GM12891 (cell line): ENCODE measurements around the gene SCAP.

Experiments
- DNase-seq: peaks from one replicate; pipeline ENCODE4 v3.0.0; 2011; ENCODE audit warnings: low spot score; ENCODE audit not compliant: insufficient read length
- FAIRE-seq: peaks from 2 replicates; lab custom pipeline; 2011; peaks lifted over from hg19 to GRCh38; lab: Jason Lieb, UNC
- PAX5 ChIP-seq: IDR thresholded peaks from 2 replicates; pipeline ENCODE4 v1.6.1; 2011; ENCODE audit warnings: low read length, moderate library complexity, mild to moderate bottlenecking; ENCODE audit not compliant: insufficient read depth, severe bottlenecking
- POLR2A ChIP-seq: IDR thresholded peaks from 2 replicates; pipeline ENCODE4 v1.6.1; 2011; ENCODE audit warnings: low read depth, low read length, control low read depth
- POLR2AphosphoS5 ChIP-seq: IDR thresholded peaks from 2 replicates; pipeline ENCODE4 v1.6.1; 2011; ENCODE audit warnings: low read depth, low read length, control low read depth
- POU2F2 ChIP-seq: IDR thresholded peaks from 2 replicates; pipeline ENCODE4 v1.6.1; 2011; ENCODE audit warnings: low read depth, mild to moderate bottlenecking, control low read depth, low read length, moderate library complexity
- SPI1 ChIP-seq: IDR thresholded peaks from 2 replicates; pipeline ENCODE4 v1.6.1; 2011; ENCODE audit warnings: low read depth, low read length, control low read depth
- TAF1 ChIP-seq: IDR thresholded peaks from 2 replicates; pipeline ENCODE4 v1.6.1; 2011; ENCODE audit warnings: low read depth, low read length, control low read depth

The SCAP gene

DNA sequence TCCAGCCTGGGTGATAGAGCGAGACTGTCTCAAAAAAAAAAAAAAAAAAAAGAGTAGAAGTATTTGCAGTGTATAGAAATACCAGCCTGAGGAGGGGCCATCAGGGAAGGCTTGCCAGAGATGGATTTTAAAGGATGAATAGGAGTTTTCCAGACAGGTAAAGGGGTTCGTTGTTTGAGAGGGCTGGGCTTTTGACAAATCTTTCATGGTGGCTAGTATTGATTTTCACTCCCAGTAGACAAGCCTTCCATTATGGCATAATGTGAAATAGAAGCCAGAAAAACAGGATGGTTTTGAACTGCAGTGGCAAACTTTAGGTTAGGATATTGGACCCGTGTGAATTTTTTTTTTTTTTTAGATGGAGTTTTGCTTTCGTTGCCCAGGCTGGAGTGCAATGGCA, 91.3 kb downstream of the SCAP start:
- FAIRE-seq (no peak), DNase-seq (no peak)
- no peak for TF ChIP-seq TAF1
- TF ChIP-seq PAX5: no peak
- no peak for TF ChIP-seq POU2F2
- no peak for TF ChIP-seq POLR2A
- TF ChIP-seq SPI1: no peak
- TF ChIP-seq POLR2AphosphoS5: no peak

DNA sequence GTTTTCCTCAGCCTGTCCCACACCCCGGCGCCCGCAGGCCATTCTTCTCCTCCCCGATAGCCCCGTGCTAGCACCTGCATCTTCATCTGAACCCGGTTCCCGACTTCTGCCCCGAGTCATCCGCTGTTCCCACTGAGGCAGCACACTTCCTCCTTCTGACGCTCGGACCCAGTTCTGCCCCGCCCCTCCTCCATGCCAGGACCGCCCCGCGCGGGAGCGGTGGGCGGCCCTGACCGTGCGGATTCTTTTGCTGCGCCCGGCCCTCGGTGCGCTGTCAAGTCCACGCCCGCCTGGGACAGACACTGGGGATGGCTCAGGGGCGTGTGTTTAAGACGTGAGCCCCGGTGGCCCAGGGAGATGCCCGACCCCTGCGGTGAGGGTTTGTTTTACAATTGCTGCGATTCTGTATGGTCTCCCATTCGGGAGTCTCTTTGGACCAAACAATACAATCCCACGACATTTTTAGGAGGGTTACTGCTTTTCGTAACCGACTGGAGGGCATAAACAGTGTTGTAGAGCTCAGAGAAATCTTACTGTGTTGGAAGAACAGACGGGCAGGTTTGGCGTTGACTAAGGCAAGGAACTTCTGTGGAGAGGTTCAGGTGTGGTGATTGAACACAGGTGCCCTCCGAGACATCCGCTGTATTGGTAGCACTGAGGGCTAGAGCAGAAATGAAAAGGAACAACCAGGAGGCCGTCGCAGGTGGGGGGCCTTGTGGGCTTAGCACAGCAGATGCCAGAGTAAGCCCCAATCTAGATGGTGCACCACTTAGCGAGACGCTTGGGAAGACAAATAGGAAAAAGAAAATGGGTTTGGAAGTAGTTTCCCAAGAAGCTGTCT, 94.2 kb downstream of the SCAP start:
- peak; percentile 77 for TF ChIP-seq POLR2AphosphoS5
- 0 out of 2 replicates have a peak, but pooled peaks have one; percentile 28 for TF ChIP-seq TAF1
- no peak for TF ChIP-seq POU2F2
- TF ChIP-seq SPI1: peak; percentile 89
- DNase-seq (peak; percentile 83), FAIRE-seq (no peak)

DNA sequence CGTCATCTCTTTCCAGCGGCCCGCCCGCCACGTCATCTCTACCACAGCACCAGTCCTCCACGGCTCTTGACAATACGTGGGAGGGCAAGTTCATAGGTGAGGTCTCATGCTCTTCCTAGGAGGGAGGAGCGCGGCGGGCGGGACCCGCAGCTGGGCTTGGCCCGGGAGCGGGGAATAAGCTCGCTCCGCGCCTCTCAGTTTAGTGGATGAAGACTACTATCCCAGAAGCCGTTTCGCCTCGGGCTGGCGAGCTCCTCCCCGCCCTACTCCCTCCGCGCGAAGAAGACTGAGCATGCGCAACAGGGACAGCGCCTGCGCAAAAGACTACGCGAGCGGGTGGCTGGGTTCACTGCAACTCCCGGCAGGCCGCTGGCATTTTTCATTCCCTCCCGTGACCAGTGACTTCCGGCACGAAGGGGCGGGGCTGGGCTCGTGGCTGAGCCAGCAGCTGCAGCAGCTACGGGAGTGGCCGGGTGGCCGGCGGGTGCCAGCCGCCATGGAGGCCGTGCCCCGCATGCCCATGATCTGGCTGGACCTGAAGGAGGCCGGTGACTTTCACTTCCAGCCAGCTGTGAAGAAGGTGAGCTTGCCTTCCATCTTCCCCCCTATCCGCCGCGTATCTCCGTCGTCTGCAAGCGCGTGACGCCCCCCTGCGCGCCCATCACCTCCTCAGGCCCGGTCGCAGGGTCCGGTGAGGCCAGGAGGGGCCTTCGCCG, 95.0 kb downstream of the SCAP start, which contains the start of gene PTPN23:
PTPN23 (plus strand) TSS at position 421 of the 716 bp plus-strand sequence; CDS start at position 497, 76 bp downstream.
- DNase-seq: peak; percentile 91
- TF ChIP-seq TAF1: peak; percentile 16; the same call in 1 of the 2 replicates
- no peak for TF ChIP-seq SPI1
- no peak for TF ChIP-seq PAX5
- TF ChIP-seq POLR2A: peak; percentile 82
- peak; percentile 60 for TF ChIP-seq POLR2AphosphoS5
- TF ChIP-seq POU2F2: no peak
- peak; percentile 99 for FAIRE-seq

DNA sequence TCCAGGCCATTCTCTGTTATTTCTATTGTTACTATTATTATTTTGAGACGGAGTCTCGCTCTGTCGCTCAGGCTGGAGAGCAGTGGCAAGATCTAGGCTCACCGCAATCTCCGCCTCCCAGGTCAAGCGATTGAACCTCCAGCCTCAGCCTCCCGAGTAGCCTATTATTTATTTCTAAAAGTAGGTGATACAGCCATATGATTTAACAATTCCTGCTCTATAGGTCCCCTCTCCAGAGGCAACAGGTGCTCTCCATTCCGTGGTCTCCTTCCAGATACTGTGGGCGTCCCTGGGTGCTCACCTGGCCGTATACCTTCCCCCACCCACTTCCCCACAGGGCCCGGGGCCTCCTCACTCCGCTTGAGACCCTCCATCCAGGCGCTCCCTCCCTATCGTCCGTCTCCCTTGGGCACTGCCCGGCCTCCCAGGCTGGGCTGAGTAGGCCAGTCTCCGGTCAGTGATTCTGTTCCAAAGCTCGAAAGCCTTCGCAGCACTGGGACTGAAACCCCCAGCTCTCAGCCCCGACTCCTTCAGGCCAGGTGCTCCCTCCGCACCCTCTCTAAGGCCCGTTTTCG, 95.6 kb downstream of the SCAP start:
- TF ChIP-seq POU2F2 (no peak; the same call in 1 of the 2 replicates), POLR2AphosphoS5 (peak; percentile 39; the same call in 1 of the 2 replicates), PAX5 (no peak), POLR2A (no peak), TAF1 (peak; percentile 46), SPI1 (0 out of 2 replicates have a peak, but pooled peaks have one; percentile 25)
- DNase-seq (no peak), FAIRE-seq (no peak)

DNA sequence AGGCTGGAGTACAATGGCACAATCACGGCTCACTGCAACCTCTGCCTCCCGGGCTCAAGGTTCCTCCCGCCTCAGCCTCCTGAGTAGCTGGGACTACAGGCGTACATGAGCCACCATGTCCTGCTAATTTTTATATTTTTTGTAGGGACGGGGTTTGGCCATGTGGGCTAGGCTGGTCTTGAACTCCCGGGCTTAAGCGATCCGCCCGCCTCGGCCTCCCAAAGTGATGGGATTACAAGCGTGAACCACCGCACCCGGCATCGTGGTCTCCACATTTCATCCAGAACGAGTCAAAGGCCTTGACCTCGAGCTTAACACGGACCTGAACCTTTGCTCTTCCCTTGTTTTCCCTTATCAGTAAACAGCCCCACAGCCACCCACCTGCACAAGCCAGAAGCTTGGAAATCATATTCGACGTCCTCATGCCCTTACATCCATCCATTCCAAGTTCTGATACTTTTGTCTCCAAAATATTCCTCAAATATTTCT, 96.3 kb downstream of the SCAP start:
- FAIRE-seq: no peak
- TF ChIP-seq PAX5 (no peak), POLR2AphosphoS5 (no peak), SPI1 (no peak), TAF1 (no peak), POU2F2 (no peak), POLR2A (no peak)
- DNase-seq: no peak

DNA sequence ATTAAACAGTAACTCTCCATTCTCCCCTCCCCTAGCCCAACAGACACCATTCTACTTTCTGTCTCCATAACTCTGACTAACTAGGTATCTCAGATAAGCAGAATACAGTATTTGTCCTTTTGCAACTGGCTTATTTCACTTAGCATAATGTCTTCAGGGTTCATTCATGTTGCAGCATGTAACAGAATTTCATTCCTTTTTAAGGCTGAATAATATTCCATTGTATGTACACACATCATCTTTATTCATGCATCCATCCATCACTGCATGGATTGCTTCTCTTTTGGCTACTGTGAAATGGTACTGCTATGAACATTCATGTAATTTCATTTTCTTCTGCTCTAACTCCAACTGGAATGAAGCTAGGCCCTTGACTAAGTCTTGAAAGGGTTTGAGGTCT, 96.9 kb downstream of the SCAP start:
- DNase-seq: no peak
- TF ChIP-seq PAX5: no peak
- no peak for TF ChIP-seq TAF1
- TF ChIP-seq POLR2A: no peak
- no peak for TF ChIP-seq POU2F2
- TF ChIP-seq SPI1: no peak
- TF ChIP-seq POLR2AphosphoS5: no peak
- FAIRE-seq: no peak

DNA sequence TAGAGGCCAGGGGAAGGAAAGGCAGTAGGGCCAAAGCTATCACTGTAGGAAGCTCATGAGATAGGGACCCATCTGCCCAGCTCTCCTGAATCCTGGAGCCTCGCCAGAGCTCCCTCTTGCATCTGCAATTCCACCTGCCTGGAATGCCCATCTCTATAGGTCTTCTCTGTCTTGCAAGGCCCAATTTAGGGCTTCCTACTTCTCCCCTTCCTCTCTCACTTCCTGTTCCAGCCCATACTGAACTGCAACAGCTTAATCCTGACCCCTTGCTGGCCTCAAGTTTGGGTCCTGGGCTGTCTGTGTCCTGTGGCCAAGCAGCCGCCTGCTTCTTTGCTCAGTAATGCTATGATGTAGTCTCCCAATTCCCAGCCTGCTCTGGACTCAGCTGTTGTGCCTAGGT, 98.6 kb downstream of the SCAP start:
- TF ChIP-seq POLR2A (no peak), SPI1 (peak; percentile 75), PAX5 (no peak)
- FAIRE-seq: peak; percentile 51
- no peak for DNase-seq

DNA sequence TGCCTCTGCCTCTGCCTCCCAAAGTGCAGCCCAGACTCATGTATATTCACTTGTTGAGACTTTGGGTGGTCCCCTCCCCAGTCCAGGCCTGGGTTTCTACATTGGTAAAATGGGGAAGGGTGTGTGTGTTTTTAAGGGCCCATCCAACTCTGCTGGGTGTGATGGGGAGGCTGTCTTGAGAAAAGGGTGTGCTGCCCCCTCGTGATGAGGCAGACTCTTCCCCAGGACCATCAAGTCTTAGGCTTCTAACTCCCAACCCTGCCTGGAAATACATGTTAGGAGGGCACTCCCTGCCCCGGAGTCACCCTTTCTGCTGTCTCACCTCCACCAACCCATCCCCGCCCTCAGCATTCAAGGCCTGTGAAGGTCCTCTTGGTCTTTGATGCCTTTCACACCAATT, 99.3 kb downstream of the SCAP start:
- no peak for TF ChIP-seq POLR2AphosphoS5
- TF ChIP-seq SPI1: no peak
- TF ChIP-seq PAX5: no peak
- no peak for TF ChIP-seq POU2F2
- no peak for TF ChIP-seq TAF1
- no peak for TF ChIP-seq POLR2A
- FAIRE-seq (no peak), DNase-seq (no peak)

DNA sequence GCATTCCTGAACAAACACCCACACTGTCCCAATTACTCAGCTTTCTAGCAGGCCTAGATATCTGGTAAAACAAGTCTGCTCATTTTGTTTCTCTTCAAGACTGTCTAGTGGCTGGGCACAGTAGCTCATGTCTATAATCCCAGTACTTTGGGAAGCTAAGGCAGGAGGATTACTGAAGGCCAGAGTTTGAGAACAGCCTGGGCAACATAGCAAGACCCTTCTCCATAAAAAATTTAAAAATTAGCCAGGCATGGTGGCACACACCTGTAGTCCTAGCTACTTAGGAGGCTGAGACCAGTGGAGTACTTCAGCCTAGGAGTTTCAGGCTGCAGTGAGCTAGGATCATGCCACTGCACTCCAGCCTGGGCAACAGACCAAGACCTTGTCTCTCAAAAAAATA, 101.2 kb downstream of the SCAP start:
- no peak for TF ChIP-seq SPI1
- no peak for TF ChIP-seq TAF1
- TF ChIP-seq POLR2AphosphoS5: no peak
- no peak for TF ChIP-seq PAX5
- TF ChIP-seq POU2F2: no peak
- no peak for TF ChIP-seq POLR2A
- DNase-seq (no peak), FAIRE-seq (no peak)
